ENCODE results near the gene ZNF814.
"Not testable (repeated sequence)": the region's sequence is repeated elsewhere in the genome, so short reads cannot be mapped to it uniquely, and the experiment has no call there.

GRCh38 chr19:57810410-57811295, 78.2 kb downstream of the ZNF814 start:
- TF ChIP-seq CTCF (conservative IDR thresholded peaks at IDR 0.05; ENCODE audit: low read depth, low read length); EZH2 (IDR thresholded peaks at IDR 0.05; ENCODE audit: borderline replicate concordance, low read depth, low read length, poor library complexity, severe bottlenecking): not testable (repeated sequence)

Data from A673 (cell line).